LNCAP (cell line): ENCODE measurements around the gene SMYD2.

ENCODE experiments used
- TF ChIP-seq, protein P1 (sequence below): fragments of 450-650 bp; IDR thresholded peaks from 2 replicates; pipeline ENCODE4 v1.5.1; 2017; ENCODE audit warnings: mild to moderate bottlenecking

Gene SMYD2

DNA sequence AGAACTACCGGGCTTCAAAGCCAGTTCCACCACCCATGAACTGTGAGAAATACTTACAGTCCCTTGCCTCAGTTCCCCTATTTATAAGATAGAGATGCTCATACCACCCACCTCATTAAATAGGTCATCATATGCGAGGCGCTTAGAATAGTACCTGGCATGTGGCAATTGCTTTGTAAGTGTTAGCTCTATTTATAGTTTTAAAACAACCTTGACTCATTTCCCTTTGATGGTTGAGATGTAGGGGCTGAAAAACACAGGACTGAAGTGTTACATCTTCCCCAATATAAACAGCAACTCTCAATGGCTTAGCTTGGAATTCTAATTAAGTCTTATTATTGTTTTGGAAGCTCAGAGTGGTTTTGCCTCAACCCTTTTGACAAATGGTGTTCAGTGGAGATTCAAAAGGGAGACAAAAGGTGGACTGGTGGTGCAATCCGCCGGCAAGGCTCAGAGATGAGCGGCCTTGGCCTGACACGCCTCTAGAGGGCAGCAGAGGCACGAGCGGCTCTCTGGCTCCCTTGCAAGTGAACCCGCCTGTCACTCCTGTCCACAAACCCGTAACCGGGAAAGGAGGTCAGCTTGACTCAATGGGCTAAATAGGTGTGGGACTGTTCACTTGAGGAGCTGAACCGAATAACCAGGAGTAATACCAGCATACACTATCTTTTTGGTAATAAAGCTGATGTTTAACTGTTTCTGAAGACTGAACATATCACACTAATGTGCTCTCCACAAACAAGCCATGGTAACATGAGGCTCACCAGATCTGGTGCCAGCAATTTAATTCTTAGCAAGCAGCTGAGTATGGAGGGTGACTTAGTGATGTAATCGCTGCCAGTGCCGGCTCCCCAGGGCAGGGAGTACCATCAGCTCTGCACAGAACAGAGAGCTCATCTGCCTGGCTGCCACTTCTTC, 19.5 kb upstream of the SMYD2 start:
- TF ChIP-seq, protein P1, sequence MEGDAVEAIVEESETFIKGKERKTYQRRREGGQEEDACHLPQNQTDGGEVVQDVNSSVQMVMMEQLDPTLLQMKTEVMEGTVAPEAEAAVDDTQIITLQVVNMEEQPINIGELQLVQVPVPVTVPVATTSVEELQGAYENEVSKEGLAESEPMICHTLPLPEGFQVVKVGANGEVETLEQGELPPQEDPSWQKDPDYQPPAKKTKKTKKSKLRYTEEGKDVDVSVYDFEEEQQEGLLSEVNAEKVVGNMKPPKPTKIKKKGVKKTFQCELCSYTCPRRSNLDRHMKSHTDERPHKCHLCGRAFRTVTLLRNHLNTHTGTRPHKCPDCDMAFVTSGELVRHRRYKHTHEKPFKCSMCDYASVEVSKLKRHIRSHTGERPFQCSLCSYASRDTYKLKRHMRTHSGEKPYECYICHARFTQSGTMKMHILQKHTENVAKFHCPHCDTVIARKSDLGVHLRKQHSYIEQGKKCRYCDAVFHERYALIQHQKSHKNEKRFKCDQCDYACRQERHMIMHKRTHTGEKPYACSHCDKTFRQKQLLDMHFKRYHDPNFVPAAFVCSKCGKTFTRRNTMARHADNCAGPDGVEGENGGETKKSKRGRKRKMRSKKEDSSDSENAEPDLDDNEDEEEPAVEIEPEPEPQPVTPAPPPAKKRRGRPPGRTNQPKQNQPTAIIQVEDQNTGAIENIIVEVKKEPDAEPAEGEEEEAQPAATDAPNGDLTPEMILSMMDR: peak; percentile 99

DNA sequence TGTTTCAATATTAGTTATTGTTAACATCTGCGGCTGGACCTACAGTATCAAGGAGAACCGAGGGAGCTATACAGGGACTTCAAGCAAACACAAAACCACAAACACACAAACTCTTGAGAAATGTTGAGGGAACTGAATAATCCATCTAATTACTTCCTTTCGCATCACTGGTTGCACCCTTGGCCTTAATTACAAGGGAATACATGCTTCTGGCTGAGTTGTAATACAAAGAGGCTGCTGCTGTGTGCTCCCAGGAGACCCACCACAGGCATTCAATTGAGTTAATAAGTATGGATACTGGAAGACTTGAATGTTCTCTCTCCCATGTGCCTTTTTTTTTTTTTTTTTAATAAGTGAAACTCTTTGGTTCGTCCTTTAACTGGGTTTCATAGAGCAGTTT, 16.8 kb upstream of the SMYD2 start:
- TF ChIP-seq, protein P1: no peak

GRCh38 chr1:214264976-214265375, 16.0 kb upstream of the SMYD2 start:
- TF ChIP-seq, protein P1: no peak

GRCh38 chr1:214270097-214270650, 10.8 kb upstream of the SMYD2 start:
- TF ChIP-seq, protein P1: no peak

DNA sequence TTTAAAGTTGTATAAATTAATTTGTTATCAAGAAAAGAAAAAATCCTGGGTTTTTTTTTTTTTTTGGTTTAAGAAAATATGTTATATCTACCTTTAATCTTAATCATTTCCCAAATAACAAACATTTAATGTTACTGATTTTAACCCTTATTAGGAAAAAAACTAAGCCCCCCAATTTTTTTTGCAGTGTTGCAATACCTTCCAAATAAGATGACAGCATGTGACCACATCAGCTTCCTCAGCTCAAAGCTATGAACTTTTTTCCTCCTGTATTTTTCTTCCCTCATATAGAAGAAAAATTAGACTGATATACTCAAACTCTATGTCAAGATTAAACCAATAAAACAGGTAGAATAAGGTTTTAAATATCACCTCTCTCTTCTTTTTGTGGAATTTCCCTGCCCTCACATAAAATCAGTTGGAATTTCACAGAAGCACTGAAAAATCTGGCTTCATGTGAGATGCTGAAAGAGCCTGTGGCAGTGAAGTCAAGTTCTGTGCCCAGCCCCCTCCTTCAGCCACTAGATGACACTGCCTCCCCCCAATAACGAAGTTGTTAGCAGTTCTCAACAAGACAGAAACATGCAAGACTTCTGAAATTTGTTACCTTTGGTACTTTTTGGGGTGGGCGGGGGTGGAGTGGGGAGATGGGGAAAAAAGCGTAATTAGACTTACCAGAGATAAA, 9.6 kb upstream of the SMYD2 start:
- TF ChIP-seq, protein P1: no peak

DNA sequence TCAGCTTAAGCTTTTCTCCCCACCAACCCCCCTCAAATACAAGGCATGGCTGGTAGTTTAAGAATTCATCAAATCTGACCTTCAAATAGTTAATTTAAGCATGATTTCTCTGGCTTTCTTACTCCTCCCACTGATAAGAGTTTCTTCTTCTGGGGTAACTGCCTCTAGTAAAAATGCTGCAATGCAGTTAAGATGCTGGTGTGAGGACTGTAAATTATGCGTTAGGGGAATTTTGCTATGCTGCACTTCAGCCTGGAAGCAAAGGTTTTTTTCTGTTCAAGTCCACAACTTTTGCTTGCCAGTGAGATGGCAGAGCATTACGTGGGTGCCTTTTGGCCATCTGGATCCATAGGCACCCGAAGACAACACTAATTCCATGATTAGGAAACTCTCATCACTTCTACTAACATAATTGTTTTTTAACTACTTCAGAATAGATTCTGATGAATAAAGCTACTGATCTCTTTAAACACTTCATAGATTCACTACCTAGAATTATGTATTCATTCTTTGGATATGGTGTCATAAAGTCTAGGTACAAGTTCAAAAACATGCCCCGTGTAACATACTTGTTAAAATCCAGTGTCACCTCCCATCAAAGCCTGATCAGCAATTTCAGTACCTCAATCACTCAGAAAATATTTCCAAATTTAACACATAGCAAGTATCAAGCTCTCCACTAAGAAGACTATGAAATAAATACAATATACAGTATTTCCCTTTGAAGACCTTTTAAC, 8.8 kb upstream of the SMYD2 start:
- TF ChIP-seq, protein P1: no peak

DNA sequence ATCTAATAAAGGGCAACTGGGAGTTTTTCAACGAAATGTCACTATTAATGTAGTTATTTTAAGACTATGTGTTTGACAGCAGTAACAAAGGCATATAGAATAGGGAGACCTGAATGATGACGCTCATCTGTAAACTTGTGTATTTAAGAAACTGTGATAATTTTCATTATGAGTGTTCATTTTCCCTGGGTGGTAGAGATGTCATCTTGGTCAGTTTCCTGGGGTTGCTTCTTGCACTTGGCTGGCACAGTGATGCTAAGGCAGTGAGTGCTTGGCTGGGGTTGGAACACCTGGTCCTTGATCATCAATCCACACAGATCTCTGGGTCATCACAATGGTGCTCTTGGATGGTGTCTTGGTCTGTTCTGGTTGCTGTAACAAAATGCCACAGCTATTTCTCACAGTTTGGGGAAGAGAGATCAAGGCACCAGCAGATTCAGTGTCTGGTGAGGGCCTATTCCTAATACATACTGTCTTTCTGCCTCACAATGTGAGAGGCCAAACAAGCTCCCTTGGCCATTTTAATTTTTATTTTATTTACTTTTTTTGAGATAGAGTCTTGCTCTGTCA, 7.9 kb upstream of the SMYD2 start:
- TF ChIP-seq, protein P1: no peak
